ENCODE results near the gene MGA. TPM values are rescaled to one million over a fixed set of nuclear protein-coding genes. Genes with fewer than 3 reads are reported as not detected.

MGA gene
- total and polyA plus RNA-seq, 2 donors (not counting 3 experiments of a cell fraction or from before 2014, with no cell fraction given) = 4.1 to 36.5 TPM

- no peaks in the 10 kb centered on the region for H3K79me2 ChIP-seq (ENCODE audit: control insufficient read depth, insufficient read depth, low read length)
- no peak overlapping the region for H3K9ac ChIP-seq (replicated peaks; ENCODE audit: extremely low read depth, insufficient read depth, low read length)
- intact Hi-C loops (cut with micrococcal nuclease) = loop anchor here (2.0 kb wide), 2 partner anchors 40 to 390 kb away; partner anchors contain the start of genes CHP1, EXD1 and MGA
- dilution Hi-C loops (cut with MboI; ENCODE audit: extremely low pct_ligation_motif_present, low sequenced_read_pairs) = no loop called here
- FAIRE-seq (peak; percentile 56), DNase-seq (ENCODE audit: low read depth, low spot score) (no peak)
- H4K20me1 ChIP-seq (replicated peaks; ENCODE audit: control insufficient read depth, extremely low read depth, insufficient read depth, low read length) = no peaks in the 10 kb centered on the region
- ChIA-PET CTCF (interaction anchor here (2.1 kb wide), 1 partner anchor 17 kb away, joined by 11 read pairs; no protein-coding TSS in a partner anchor), POLR2A (interaction anchor here (0.7 kb wide), 1 partner anchor 113 kb away, joined by 7 read pairs; no protein-coding TSS in a partner anchor)
- H3K4me2 ChIP-seq (ENCODE audit: insufficient read depth, low read length) = peak overlapping the region; percentile 68
- H3K9me3 ChIP-seq (replicated peaks; ENCODE audit: control insufficient read depth, insufficient read depth, low read length) = no peaks in the 10 kb centered on the region
- peaks cover 4% of the 10 kb centered on the region for H3K4me1 ChIP-seq (ENCODE audit: control insufficient read depth, extremely low read depth, insufficient read depth, low read length)
- no peaks in the 10 kb centered on the region for H3K9me1 ChIP-seq (replicated peaks; ENCODE audit: control insufficient read depth, extremely low read depth, insufficient read depth, low read length)
- TF ChIP-seq EZH2 (IDR thresholded peaks at IDR 0.05; ENCODE audit: borderline replicate concordance, low read depth, low read length, severe bottlenecking) = peak; percentile 10
- no peak for TF ChIP-seq JUN (IDR thresholded peaks at IDR 0.05; ENCODE audit: borderline replicate concordance, insufficient read depth, insufficient read length, low read depth)
- TF ChIP-seq FOS (IDR thresholded peaks at IDR 0.05; ENCODE audit: borderline replicate concordance, insufficient read depth, low read length) = no peak
- H2AFZ ChIP-seq (ENCODE audit: low read depth, low read length) = peak overlapping the region; percentile 66
- no peak overlapping the region for H3K27ac ChIP-seq (ENCODE audit: insufficient read depth, low read depth, low read length)
- no peaks in the 10 kb centered on the region for H3K36me3 ChIP-seq (ENCODE audit: control insufficient read depth in 2 of 2, extremely low read depth in 1 of 2, insufficient read depth in 2 of 2, low read length in 2 of 2)
- peak overlapping the region in 2 of 3 experiments; percentile 28 to 39 for H3K4me3 ChIP-seq (replicated peaks in 1 of 3; ENCODE audit: insufficient read depth in 1 of 3, low read depth in 1 of 3, low read length in 3 of 3)
- no TSS peak for BruUV-seq (replicated peaks)
- H3K27me3 ChIP-seq (ENCODE audit: control insufficient read depth in 2 of 2, insufficient read depth in 2 of 2, low read length in 2 of 2) = no peaks in the 10 kb centered on the region
Observed at GRCh38 chr15:41620536-41621199, 39.5 kb upstream of the MGA start.

All from endothelial cell of umbilical vein (primary cell).